Tibial nerve (tissue), 3 donors: ENCODE data around the gene TIMM17A.

Experiments
- POLR2A ChIP-seq, 2 donors: fragments of 450-650 bp; IDR thresholded peaks; one replicate each; pipeline ENCODE4 v1.6.1; 2017; ENCODE audit warnings: antibody characterized with exemption in 2 of 2, mild to moderate bottlenecking in 2 of 2, moderate library complexity in 2 of 2
- TF ChIP-seq, protein P1 (sequence below), 5 experiments: fragments of 200-600 bp in 3 of 5; fragments of 450-650 bp in 2 of 5; sonication (generic) in 3 of 5; IDR thresholded peaks; one replicate each; pipeline ENCODE4 v1.5.1; 2016 to 2019; ENCODE audit warnings: antibody characterized with exemption in 5 of 5, mild to moderate bottlenecking in 3 of 5, moderate library complexity in 2 of 5

DNA sequence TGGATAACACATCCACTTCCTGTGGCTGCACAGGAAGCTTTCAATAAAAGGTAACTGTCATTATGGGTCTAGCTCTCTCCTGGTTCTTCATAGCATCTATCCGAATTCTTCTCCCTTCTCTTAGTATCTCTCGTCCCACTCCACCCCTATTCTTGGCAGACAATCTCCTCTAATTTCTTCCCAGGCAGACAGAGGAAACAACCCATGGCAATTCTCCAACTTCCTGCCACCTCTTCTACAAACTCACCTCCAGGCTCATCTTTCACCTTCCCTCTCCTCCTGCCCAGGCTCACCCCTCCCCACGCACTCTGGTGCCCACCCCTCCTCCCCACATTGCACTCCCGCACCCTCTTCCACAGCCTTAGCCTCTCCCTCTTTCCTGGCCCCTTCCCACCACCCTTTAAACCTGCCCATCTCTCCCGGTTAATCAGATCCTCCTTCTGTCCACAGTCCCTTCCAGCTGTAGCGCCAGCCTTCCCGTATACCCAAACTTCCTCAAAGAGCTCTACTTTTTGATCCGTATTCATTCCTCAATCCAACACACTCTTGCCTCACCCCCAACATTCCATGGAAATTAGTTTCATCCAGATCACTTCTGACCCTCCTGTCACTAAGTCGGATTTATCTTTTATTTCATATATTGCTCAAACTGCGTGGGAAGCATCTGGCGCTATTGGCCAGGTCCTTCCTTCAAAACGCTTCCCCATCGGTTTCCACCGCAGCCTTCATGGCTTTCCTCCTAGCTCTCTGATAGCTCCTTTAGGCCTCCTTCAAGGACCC lies 40.7 kb upstream of the TIMM17A start:
- no peak for TF ChIP-seq POLR2A (IDR thresholded peaks at IDR 0.05)
- TF ChIP-seq, protein P1, sequence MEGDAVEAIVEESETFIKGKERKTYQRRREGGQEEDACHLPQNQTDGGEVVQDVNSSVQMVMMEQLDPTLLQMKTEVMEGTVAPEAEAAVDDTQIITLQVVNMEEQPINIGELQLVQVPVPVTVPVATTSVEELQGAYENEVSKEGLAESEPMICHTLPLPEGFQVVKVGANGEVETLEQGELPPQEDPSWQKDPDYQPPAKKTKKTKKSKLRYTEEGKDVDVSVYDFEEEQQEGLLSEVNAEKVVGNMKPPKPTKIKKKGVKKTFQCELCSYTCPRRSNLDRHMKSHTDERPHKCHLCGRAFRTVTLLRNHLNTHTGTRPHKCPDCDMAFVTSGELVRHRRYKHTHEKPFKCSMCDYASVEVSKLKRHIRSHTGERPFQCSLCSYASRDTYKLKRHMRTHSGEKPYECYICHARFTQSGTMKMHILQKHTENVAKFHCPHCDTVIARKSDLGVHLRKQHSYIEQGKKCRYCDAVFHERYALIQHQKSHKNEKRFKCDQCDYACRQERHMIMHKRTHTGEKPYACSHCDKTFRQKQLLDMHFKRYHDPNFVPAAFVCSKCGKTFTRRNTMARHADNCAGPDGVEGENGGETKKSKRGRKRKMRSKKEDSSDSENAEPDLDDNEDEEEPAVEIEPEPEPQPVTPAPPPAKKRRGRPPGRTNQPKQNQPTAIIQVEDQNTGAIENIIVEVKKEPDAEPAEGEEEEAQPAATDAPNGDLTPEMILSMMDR (IDR thresholded peaks at IDR 0.05) = no peak
